ENCODE measurements around the gene LYZL4. TPM values are rescaled to one million over a fixed set of nuclear protein-coding genes. Genes with fewer than 3 reads are reported as not detected.

The LYZL4 gene
- total RNA-seq, 1 donor, result not detected

DNA sequence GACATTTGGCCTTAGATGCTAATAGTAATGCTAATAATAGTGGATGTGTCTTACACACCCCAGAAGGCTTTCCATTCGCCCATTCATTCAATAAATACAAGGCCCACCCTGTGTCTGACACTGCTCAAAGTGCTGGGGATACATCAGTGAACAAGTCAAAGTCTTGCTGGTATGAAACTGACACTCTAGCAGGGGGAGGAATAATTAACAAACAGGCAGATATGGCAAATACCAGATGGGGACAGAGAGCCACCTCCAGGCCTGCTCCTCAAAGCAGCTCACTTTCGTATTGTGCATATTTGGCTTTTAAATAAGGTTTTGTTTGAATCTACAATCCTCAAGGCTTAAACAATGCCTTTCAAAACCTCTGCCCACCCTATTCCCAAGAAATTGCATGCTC is 28.3 kb upstream of the LYZL4 start:
- Histone ChIP-seq H3K9me3 (ENCODE audit: low read depth, low read length) (no peaks in the 10 kb centered on the region), H3K4me3 (ENCODE audit: low read length) (no peak overlapping the region), H3K27me3 (ENCODE audit: insufficient read depth, low read length) (no peaks in the 10 kb centered on the region), H3K4me1 (ENCODE audit: insufficient read depth, low read length) (no peaks in the 10 kb centered on the region)

- H3K4me1 ChIP-seq (ENCODE audit: insufficient read depth, low read length), result no peaks in the 10 kb centered on the region
These were observed 27.8 kb upstream of the LYZL4 start for GRCh38 chr3:42438193-42438592.

DNA sequence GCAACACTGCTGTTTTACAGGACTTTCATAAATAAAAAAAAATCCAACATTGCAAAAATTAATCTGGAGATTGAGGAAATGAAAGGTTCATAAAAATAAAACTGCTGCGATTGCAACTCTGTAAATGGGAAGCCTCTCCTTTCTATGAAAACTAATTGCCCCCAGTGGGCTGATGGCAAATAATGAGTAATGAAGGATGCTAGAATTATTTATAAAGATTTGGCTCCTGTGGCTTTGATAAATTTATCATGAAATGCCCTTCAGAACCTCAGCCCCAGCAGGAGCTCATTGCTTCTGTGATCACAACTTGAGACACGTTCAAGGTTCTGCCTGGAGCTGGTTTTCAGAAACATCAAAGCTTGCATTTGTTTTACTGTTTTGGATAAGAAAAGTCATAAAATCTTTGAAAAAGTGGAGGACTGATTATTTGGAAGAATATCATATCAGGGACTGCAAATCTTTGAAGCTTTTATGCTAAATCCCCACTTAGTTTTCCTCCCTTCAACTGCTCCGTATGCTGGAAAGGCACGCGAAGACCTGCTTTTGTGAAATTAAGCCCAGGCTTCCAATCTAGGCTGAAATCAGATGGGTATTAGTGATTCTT is 24.5 kb upstream of the LYZL4 start:
- Histone ChIP-seq H3K4me3 (ENCODE audit: low read length) (no peak overlapping the region), H3K4me1 (ENCODE audit: insufficient read depth, low read length) (no peaks in the 10 kb centered on the region), H3K9me3 (ENCODE audit: low read depth, low read length) (no peaks in the 10 kb centered on the region), H3K27me3 (ENCODE audit: insufficient read depth, low read length) (no peaks in the 10 kb centered on the region)

More at GRCh38 chr3:42438193-42438592, 27.8 kb upstream of the LYZL4 start:
- Histone ChIP-seq H3K4me3 (ENCODE audit: low read length) (no peak overlapping the region), H3K9me3 (ENCODE audit: low read depth, low read length) (no peaks in the 10 kb centered on the region), H3K27me3 (ENCODE audit: insufficient read depth, low read length) (no peaks in the 10 kb centered on the region)

DNA sequence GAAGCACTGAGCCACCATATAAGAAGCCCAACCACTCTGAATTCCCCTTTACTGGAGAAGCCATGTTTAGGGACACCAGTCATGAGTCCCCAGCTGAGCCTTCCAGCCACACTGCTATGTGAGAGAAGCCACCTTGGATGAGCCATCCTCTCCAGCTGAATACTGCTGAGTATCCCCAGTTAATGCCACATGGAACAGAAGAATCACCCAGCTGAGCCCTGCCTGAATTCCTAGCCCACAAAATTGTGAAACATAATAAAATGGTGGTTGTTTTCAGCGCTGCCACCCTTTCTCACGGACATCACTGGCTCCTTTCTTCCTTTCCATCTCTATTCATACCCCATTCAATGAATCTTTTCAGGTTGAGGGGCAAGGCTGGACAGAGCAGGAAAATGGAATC is 22.1 kb upstream of the LYZL4 start:
- Histone ChIP-seq H3K27me3 (ENCODE audit: insufficient read depth, low read length) (no peaks in the 10 kb centered on the region), H3K4me3 (ENCODE audit: low read length) (no peak overlapping the region), H3K9me3 (ENCODE audit: low read depth, low read length) (no peaks in the 10 kb centered on the region), H3K4me1 (ENCODE audit: insufficient read depth, low read length) (no peaks in the 10 kb centered on the region)

DNA sequence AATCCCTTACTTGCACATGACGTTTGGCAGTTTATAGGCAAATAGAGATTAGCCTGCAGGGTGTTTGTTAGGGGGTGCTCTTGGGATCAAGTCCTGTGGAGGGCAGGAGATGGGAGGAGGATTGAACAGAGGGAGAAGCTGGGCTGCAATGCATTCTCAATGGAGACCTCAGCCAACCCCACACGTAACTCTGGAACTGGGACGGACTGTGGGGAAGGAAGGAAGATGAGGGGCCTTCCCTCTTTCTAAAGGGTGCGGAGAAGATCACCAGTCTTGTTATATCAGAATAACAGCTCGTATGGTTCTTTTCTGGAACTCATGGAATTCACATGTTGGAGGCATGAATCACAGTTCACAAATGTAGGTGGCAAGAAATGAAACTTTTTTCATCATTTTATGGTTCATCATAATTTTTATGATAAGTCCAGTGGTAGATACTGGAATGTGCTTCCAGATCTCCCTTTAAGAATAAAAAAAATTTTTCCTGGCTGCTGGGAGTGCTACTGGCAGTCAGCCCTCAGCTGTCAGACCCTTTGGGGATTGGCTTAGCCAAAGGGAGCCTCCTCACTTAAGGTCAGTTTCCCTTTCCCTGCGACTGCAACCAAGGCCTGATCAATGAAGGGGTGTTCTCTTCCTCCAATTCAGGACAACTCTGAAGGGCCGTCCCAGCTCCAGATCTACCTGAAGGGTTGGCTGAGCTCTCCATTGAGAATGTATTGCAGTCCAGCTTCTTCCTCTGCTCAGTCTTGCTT is 20.5 kb upstream of the LYZL4 start:
- no peaks in the 10 kb centered on the region for H3K9me3 ChIP-seq (ENCODE audit: low read depth, low read length)
- H3K4me3 ChIP-seq (ENCODE audit: low read length), result no peak overlapping the region
- H3K27me3 ChIP-seq (ENCODE audit: insufficient read depth, low read length), result no peaks in the 10 kb centered on the region
- H3K4me1 ChIP-seq (ENCODE audit: insufficient read depth, low read length), result no peaks in the 10 kb centered on the region

GRCh38 chr3:42428830-42429229 is 18.4 kb upstream of the LYZL4 start:
- Histone ChIP-seq H3K4me3 (ENCODE audit: low read length) (no peak overlapping the region), H3K4me1 (ENCODE audit: insufficient read depth, low read length) (no peaks in the 10 kb centered on the region), H3K27me3 (ENCODE audit: insufficient read depth, low read length) (no peaks in the 10 kb centered on the region), H3K9me3 (ENCODE audit: low read depth, low read length) (no peaks in the 10 kb centered on the region)

DNA sequence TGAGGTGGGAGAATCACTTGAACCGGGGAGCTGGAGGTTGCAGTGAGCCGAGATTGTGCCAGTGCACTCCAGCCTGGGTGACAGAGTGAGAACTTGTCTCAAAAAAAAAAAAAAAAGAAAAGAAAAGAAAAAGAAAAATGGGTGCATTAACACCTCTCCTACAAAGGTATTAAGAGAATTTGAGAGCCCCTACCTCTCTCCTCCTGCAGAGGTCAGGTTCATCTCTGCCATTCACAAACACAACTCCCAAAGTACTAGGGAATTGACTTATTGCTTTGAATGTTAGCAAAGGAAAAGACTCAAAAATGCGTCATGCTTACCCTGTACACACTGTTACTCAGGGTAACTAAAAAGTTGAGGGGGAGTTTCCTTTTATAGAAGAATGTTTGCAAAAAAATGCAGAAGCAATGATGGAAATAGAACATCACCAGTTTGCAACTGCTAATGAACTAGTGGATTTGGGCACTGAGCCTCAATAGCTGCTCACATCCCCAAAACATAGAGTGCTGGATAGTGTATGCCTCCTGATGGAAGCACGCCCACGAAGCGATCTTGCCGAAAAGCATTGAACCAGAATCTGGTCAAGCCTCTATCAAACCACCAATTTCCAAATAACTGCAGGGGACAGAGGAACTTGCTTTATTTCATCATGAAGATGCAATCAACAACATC is 15.5 kb upstream of the LYZL4 start:
- no peaks in the 10 kb centered on the region for H3K4me1 ChIP-seq (ENCODE audit: insufficient read depth, low read length)
- H3K4me3 ChIP-seq (ENCODE audit: low read length), result no peak overlapping the region
- no peaks in the 10 kb centered on the region for H3K9me3 ChIP-seq (ENCODE audit: low read depth, low read length)
- no peaks in the 10 kb centered on the region for H3K27me3 ChIP-seq (ENCODE audit: insufficient read depth, low read length)

- no peaks in the 10 kb centered on the region for H3K4me1 ChIP-seq (ENCODE audit: insufficient read depth, low read length)
- H3K9me3 ChIP-seq (ENCODE audit: low read depth, low read length), result no peaks in the 10 kb centered on the region
- no peak overlapping the region for H3K4me3 ChIP-seq (ENCODE audit: low read length)
- no peaks in the 10 kb centered on the region for H3K27me3 ChIP-seq (ENCODE audit: insufficient read depth, low read length)
These were observed 14.5 kb upstream of the LYZL4 start for GRCh38 chr3:42424911-42425310.

- Histone ChIP-seq H3K4me3 (ENCODE audit: low read length) (no peak overlapping the region), H3K27me3 (ENCODE audit: insufficient read depth, low read length) (no peaks in the 10 kb centered on the region), H3K4me1 (ENCODE audit: insufficient read depth, low read length) (no peaks in the 10 kb centered on the region), H3K9me3 (ENCODE audit: low read depth, low read length) (no peaks in the 10 kb centered on the region)
These were observed 11.7 kb upstream of the LYZL4 start for GRCh38 chr3:42421818-42422796.

- Histone ChIP-seq H3K4me3 (ENCODE audit: low read length) (no peak overlapping the region), H3K9me3 (ENCODE audit: low read depth, low read length) (no peaks in the 10 kb centered on the region), H3K27me3 (ENCODE audit: insufficient read depth, low read length) (no peaks in the 10 kb centered on the region), H3K4me1 (ENCODE audit: insufficient read depth, low read length) (no peaks in the 10 kb centered on the region)
These were observed 9.2 kb upstream of the LYZL4 start for GRCh38 chr3:42419563-42419962.

DNA sequence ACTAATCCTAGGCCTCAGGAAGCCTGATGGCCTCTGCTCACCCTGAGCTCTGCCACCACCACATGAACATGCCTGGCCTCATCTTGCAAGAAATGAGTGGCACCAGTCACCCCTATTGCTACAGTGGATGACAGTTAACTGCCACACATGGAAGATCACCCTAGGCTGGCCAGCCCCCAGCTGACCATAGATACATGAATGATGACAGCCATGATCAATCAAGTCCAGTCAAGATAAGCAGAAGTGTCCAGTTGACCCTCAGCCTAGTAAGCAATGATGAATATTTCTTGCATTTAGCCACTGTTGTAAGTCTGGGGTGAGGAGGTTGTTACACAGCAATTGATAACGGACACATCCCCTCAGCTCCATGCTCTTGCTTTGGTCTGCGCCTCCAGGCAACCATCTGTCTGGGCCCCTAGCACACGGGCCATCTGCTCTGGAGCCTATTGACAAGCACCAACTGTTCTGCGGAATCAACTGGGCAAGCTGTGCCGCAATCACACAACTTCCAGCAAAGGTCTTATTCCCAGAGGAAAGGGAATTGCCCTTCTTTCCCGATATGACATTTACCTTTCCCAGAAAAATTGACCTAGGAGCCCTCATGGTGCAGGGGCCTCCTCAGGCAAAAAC is 2.2 kb upstream of the LYZL4 start:
- Histone ChIP-seq H3K4me3 (ENCODE audit: low read length) (no peak overlapping the region), H3K9me3 (ENCODE audit: low read depth, low read length) (no peaks in the 10 kb centered on the region)

DNA sequence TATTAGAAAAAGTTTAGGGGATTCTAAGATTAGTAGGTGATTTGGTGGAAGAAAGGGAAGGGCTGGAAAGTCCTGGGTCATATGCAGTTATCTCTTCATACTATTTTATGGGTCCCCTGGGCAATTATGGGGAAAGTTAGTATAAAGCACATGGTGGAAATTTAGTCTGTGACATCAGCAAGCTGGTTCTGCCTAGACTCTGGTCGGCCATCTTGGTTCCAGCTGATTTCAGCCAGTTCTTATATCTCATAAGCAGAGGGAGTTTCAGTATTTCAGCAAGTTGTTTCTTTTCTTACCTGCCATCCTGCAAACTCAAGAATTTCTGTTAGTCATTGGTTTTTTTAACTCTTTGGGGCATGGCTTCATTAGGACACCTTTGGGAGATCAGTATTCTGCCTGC is 1.0 kb upstream of the LYZL4 start:
- H3K4me1 ChIP-seq (ENCODE audit: insufficient read depth, low read length), result no peaks in the 10 kb centered on the region
- H3K27me3 ChIP-seq (ENCODE audit: insufficient read depth, low read length), result no peaks in the 10 kb centered on the region
- H3K9me3 ChIP-seq (ENCODE audit: low read depth, low read length), result no peaks in the 10 kb centered on the region
- no peak overlapping the region for H3K4me3 ChIP-seq (ENCODE audit: low read length)

More for the DNA sequence above, 2.2 kb upstream of the LYZL4 start:
- no peaks in the 10 kb centered on the region for H3K27me3 ChIP-seq (ENCODE audit: insufficient read depth, low read length)
- no peaks in the 10 kb centered on the region for H3K4me1 ChIP-seq (ENCODE audit: insufficient read depth, low read length)

DNA sequence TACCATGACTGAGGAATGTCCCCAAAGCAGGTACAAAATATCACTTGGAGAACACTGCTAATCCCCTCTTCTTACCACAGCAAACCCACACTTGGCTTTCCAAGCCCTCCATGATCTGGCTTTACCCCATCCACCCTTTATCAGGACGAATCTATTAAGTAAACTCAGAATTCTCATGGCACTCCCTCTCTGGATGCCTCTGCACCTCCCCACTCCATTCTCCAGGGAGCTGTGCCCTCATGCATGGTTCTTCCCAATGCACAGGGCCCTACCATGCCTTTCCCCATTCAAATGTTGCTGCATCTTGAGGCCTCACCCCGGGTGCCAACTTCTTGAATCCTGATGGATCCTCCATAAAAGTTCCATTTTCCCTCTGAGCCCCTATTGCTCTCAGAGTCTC is 2.3 kb downstream of the LYZL4 start:
- Histone ChIP-seq H3K9me3 (ENCODE audit: low read depth, low read length) (no peaks in the 10 kb centered on the region), H3K27me3 (ENCODE audit: insufficient read depth, low read length) (no peaks in the 10 kb centered on the region), H3K4me3 (ENCODE audit: low read length) (no peak overlapping the region), H3K4me1 (ENCODE audit: insufficient read depth, low read length) (no peaks in the 10 kb centered on the region)

DNA sequence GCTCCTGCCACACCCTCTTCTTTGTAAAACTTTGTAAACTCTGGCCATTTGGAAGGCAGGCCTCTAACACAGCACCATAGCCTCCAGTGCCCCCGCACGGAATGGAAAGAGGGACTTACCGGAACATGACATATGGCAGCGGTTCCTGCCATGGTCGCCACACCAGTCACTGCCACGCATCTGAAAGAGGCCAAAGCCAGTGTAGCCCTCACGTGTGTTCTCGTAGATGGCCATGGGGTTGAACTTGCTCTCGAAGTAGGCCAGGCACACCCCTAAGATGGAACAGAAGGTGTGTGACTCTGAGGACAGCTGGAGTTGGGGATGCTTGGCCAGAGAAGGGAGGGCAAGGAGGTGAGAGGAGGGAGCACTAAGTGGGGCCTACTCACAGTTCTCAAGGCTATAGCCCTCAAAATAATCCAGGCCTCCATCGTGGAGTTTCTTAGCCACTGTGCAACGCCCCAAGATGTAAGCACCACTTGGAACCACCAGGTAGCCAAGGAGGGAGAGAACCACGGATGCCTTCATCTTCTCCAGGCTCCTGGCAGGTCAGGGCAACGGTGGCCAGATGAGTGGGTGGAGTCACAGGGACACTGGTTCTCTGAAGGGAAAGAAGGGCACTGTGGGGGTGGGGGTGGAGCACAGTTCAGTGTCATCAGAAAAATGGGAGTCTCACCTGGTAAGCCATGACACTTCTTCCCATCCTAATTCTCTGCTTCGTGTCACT is 3.5 kb downstream of the LYZL4 start:
- Histone ChIP-seq H3K4me1 (ENCODE audit: insufficient read depth, low read length) (no peaks in the 10 kb centered on the region), H3K27me3 (ENCODE audit: insufficient read depth, low read length) (no peaks in the 10 kb centered on the region), H3K9me3 (ENCODE audit: low read depth, low read length) (no peaks in the 10 kb centered on the region), H3K4me3 (ENCODE audit: low read length) (no peak overlapping the region)

Data from mononuclear cell (primary cell).